Fibroblast of peridontal ligament (primary cell): Measurements from ENCODE around the gene ARID2.
A peak's percentile ranks its signal among the peaks of the same experiment; 100 is the strongest.

Source experiments
- DNase-seq: peaks from one replicate; pipeline ENCODE4 v3.0.0-alpha.2; 2010; ENCODE audit errors: extremely low read depth

The ARID2 gene

DNA sequence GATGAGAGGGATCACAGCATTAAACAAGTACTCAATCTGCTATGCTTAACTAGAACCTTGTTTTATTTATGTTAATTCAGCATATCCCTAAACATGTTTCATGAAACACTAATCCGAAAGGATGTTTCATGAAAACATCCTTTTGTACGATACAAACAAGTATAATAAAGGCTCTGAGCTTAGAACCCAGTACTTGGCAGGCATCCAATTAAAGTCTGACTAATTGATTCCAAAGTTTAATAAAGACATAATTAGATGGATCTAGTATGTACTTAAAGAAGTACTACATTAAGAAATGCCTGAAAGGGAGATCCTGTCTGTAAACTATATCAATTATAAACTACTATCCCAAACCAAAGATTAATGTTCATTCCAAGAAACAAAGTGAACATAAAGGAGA, 209.1 kb downstream of the ARID2 start:
- DNase-seq, result no peak

GRCh38 chr12:45939759-45940158, 210.3 kb downstream of the ARID2 start:
- no peak for DNase-seq

DNA sequence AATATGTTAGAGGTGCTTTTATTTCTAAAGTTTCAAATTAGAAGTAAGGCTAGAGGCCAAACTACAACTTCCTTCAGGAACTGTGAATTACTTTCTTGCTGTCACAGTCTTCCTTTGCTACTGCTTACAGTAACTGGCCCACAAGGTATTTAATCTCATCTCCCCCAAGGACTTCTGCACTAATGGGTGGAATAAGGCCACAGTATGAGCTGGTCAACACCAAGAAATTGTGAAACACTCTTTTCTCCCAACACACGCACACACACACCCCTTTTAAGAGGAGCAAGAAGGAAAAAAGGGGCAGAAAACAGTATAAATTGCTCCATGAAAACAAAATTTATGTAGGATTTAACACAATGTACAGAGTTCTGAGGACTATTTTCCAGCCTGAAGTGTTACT, 215.3 kb downstream of the ARID2 start:
- DNase-seq, result peak; percentile 12

DNA sequence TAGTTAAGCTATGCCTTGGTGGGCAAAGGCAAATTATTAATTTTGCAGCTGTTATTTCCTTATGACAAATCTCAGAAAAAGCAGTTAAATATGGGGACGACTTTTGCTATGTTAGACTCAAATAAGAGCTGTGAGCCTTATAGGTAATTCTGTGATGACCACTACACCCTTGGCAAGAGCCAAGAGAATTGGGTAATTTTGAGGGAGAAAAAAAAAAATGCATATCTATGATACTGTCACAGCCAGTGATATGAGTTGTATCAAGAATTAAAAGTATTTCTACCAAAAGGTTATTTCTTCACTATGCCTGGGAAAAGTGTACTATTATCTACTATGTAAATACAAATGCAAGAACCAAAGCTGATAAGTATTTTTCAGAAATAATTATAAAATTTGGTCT, 216.9 kb downstream of the ARID2 start:
- no peak for DNase-seq

DNA sequence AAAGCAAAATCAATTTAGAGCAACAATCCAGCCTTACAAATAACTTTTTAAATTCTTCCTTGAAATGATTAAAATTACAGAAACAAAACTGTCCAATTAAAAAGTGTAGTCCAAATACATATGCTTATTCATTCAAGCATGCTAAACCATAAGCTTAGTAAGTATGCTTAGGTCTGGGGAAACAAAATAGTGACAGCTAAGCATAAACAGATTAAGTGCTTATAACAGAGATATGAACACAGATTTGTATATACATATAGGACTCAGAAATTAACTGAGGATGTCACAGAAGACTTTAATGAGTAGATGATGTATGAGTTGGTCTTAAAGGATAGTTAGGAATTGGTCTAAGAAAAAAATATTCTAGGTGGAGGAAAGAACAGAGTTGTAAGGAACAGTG, 219.0 kb downstream of the ARID2 start:
- DNase-seq, result no peak
